Sigmoid colon (tissue), 7 donors: ENCODE results near the gene CBLL1. TPM values are rescaled to one million over a fixed set of nuclear protein-coding genes. Genes with fewer than 3 reads are reported as not detected.

Source experiments
- DNase-seq: peaks from one replicate; pipeline ENCODE4 v3.0.0-alpha.2; 2019
- H3K27ac ChIP-seq, 4 donors: fragments of 200-600 bp; sonication (generic); one replicate each; pipeline ENCODE4 v1.5.1; 2016 to 2019; ENCODE audit warnings: mild to moderate bottlenecking in 1 of 4
- H3K27me3 ChIP-seq, 3 donors: fragments of 200-600 bp; sonication (generic); one replicate each; pipeline ENCODE4 v1.5.1; 2019; ENCODE audit warnings: mild to moderate bottlenecking in 1 of 3
- H3K36me3 ChIP-seq, 4 donors: fragments of 200-600 bp; sonication (generic); one replicate each; pipeline ENCODE4 v1.5.1; 2016 to 2019
- H3K4me1 ChIP-seq, 4 donors: fragments of 200-600 bp; sonication (generic); one replicate each; pipeline ENCODE4 v1.5.1; 2017 to 2019
- H3K4me3 ChIP-seq, 4 donors: fragments of 200-600 bp; sonication (generic); one replicate each; pipeline ENCODE4 v1.5.1; 2017 to 2019; ENCODE audit warnings: mild to moderate bottlenecking in 2 of 4, moderate library complexity in 1 of 4
- H3K9me3 ChIP-seq, 4 donors: fragments of 200-600 bp in 3 of 4; sonication (generic) in 3 of 4; one replicate each; pipeline versions ENCODE4 v1.5.1 to v1.6.1; 2013 to 2019
- CTCF ChIP-seq, 4 experiments: fragments of 450-650 bp in 3 of 4; fragments of 200-600 bp in 1 of 4; IDR thresholded peaks; one replicate each; pipeline ENCODE4 v1.5.1; 2016 to 2019; ENCODE audit warnings: antibody characterized with exemption in 4 of 4, mild to moderate bottlenecking in 3 of 4, moderate library complexity in 2 of 4
- EP300 ChIP-seq, 4 donors: sonication (generic); formaldehyde crosslinking; IDR thresholded peaks; one replicate each; pipeline ENCODE4 v1.6.1; 2017; ENCODE audit warnings: antibody characterized with exemption in 4 of 4
- POLR2A ChIP-seq, 2 donors: fragments of 450-650 bp; IDR thresholded peaks; one replicate each; pipeline ENCODE4 v1.6.1; 2016; ENCODE audit warnings: antibody characterized with exemption in 2 of 2, mild to moderate bottlenecking in 2 of 2, moderate library complexity in 2 of 2
- POLR2AphosphoS5 ChIP-seq, 4 donors: sonication (generic); formaldehyde crosslinking; IDR thresholded peaks; one replicate each; pipeline ENCODE4 v1.6.1; 2017; ENCODE audit warnings: antibody characterized with exemption in 4 of 4
- WGBS, 2 donors: extraction: QIAGEN DNeasy Blood & Tissue Kit; methylation state at CpG; one replicate each; pipeline ENCODE4 v1.1.7; 2013; 5-methylcytosine and 5-hydroxymethylcytosine counted together
- intact Hi-C: fragments of 100-400 bp; cut with DNase I; formaldehyde crosslinking; loops from one replicate; pipeline ENCODE4 v1.15.1; 2023
- polyA plus RNA-seq, 3 donors: library from polyadenylated mRNA; stranded (reverse); fragments of 200-250 nt; gene quantifications; one replicate each; pipeline ENCODE4 v1.2.3, GENCODE V29; 2013
- total RNA-seq, 4 donors: library from RNA; depleted of rRNA; stranded (reverse); fragments of >200 nt; gene quantifications; one replicate each; pipeline ENCODE4 v1.1.0, GENCODE V29; 2016
- donor health status: healthy with polysubstance abuse.
- donor health status: Bipolar disorder and iron deficiency.
- donor health status: healthy.

The CBLL1 gene
- total and polyA plus RNA-seq, 7 donors = 6.7 to 47.4 (median 25.2) TPM

GRCh38 chr7:107711301-107711700 is 32.6 kb upstream of the CBLL1 start:
- WGBS, 2 donors = 75 to 83% methylated on average over 1 of the region's 1 CpG
- intact Hi-C loops = no loop called here
- DNase-seq = no peak
- no peaks in the 10 kb centered on the region for H3K4me1 ChIP-seq
- H3K9me3 ChIP-seq = no peaks in the 10 kb centered on the region
- TF ChIP-seq CTCF (IDR thresholded peaks at IDR 0.05) (no peak), POLR2A (IDR thresholded peaks at IDR 0.05) (no peak), POLR2AphosphoS5 (IDR thresholded peaks at IDR 0.05) (no peak), EP300 (IDR thresholded peaks at IDR 0.05) (no peak)
- no peak overlapping the region for H3K4me3 ChIP-seq
- H3K36me3 ChIP-seq = no peaks in the 10 kb centered on the region
- no peak overlapping the region for H3K27ac ChIP-seq
- H3K27me3 ChIP-seq = no peaks in the 10 kb centered on the region

- intact Hi-C loops = no loop called here
- Histone ChIP-seq H3K4me1 (no peaks in the 10 kb centered on the region), H3K27ac (no peak overlapping the region), H3K36me3 (no peaks in the 10 kb centered on the region), H3K4me3 (no peak overlapping the region), H3K9me3 (no peaks in the 10 kb centered on the region), H3K27me3 (no peaks in the 10 kb centered on the region)
- 82 to 86% methylated on average over 1 of the region's 1 CpG for WGBS, 2 donors
- no peak for TF ChIP-seq POLR2AphosphoS5 (IDR thresholded peaks at IDR 0.05)
- TF ChIP-seq CTCF (IDR thresholded peaks at IDR 0.05) = no peak
- no peak for TF ChIP-seq POLR2A (IDR thresholded peaks at IDR 0.05)
- no peak for TF ChIP-seq EP300 (IDR thresholded peaks at IDR 0.05)
- no peak for DNase-seq
These were observed 31.9 kb upstream of the CBLL1 start for GRCh38 chr7:107712025-107712424.

GRCh38 chr7:107712896-107713295 is 31.0 kb upstream of the CBLL1 start:
- Histone ChIP-seq H3K9me3 (no peaks in the 10 kb centered on the region), H3K27ac (no peak overlapping the region), H3K4me3 (no peak overlapping the region), H3K27me3 (no peaks in the 10 kb centered on the region), H3K36me3 (no peaks in the 10 kb centered on the region), H3K4me1 (no peaks in the 10 kb centered on the region)
- intact Hi-C loops = no loop called here
- WGBS, 2 donors = 92 to 96% methylated on average over 1 of the region's 1 CpG
- TF ChIP-seq EP300 (IDR thresholded peaks at IDR 0.05) (no peak), POLR2A (IDR thresholded peaks at IDR 0.05) (no peak), POLR2AphosphoS5 (IDR thresholded peaks at IDR 0.05) (no peak), CTCF (IDR thresholded peaks at IDR 0.05) (no peak)
- DNase-seq = no peak

GRCh38 chr7:107715531-107715930 is 28.4 kb upstream of the CBLL1 start:
- H3K27ac ChIP-seq = no peak overlapping the region
- intact Hi-C loops = no loop called here
- H3K4me1 ChIP-seq = no peaks in the 10 kb centered on the region
- no peaks in the 10 kb centered on the region for H3K9me3 ChIP-seq
- WGBS, 2 donors = 90 to 91% methylated on average over 6 of the region's 6 CpGs
- no peaks in the 10 kb centered on the region for H3K36me3 ChIP-seq
- no peak overlapping the region for H3K4me3 ChIP-seq
- TF ChIP-seq CTCF (IDR thresholded peaks at IDR 0.05) = no peak
- DNase-seq = no peak
- H3K27me3 ChIP-seq = no peaks in the 10 kb centered on the region

GRCh38 chr7:107718456-107719193 is 25.3 kb upstream of the CBLL1 start:
- no peak for DNase-seq
- H3K4me3 ChIP-seq = no peak overlapping the region
- intact Hi-C loops = no loop called here
- TF ChIP-seq POLR2AphosphoS5 (IDR thresholded peaks at IDR 0.05) = no peak
- no peak for TF ChIP-seq EP300 (IDR thresholded peaks at IDR 0.05)
- no peak for TF ChIP-seq POLR2A (IDR thresholded peaks at IDR 0.05)
- TF ChIP-seq CTCF (IDR thresholded peaks at IDR 0.05) = no peak
- H3K27ac ChIP-seq = no peak overlapping the region
- no peaks in the 10 kb centered on the region for H3K4me1 ChIP-seq
- H3K36me3 ChIP-seq = no peaks in the 10 kb centered on the region
- WGBS, 2 donors = 88 to 91% methylated on average over 4 of the region's 4 CpGs
- no peaks in the 10 kb centered on the region for H3K27me3 ChIP-seq
- no peaks in the 10 kb centered on the region for H3K9me3 ChIP-seq
